GM12878 (cell line): Measurements from ENCODE around the gene IDH3A. TPM values are rescaled to one million over a fixed set of nuclear protein-coding genes. Genes with fewer than 3 reads are reported as not detected.

Experiments
- E4F1 ChIP-seq: fragments of 450-650 bp; IDR thresholded peaks from 2 replicates; pipeline ENCODE4 v1.6.1; 2018; ENCODE audit warnings: borderline replicate concordance, mild to moderate bottlenecking; ENCODE audit not compliant: partially characterized antibody
- MXI1 ChIP-seq: fragments of 150-350 bp; IDR thresholded peaks from 2 replicates; pipeline ENCODE4 v1.6.1; 2011; ENCODE audit warnings: low read depth, mild to moderate bottlenecking, inconsistent platforms, low read length, improper control_type of control experiment
- RB1 ChIP-seq: fragments of 450-650 bp; formaldehyde crosslinking; IDR thresholded peaks from 2 replicates; pipeline ENCODE4 v1.6.1; 2017; ENCODE audit warnings: mild to moderate bottlenecking, borderline replicate concordance
- TCF7 ChIP-seq: IDR thresholded peaks from 2 replicates; pipeline ENCODE4 v1.6.1; 2014; ENCODE audit warnings: antibody characterized with exemption, borderline replicate concordance
- polyA plus RNA-seq, 11 experiments: library from polyadenylated mRNA; depleted of rRNA in 4 of 11; unstranded in 6 of 11; stranded (reverse) in 5 of 11; fragments of >200 nt; fragmentation: Nextera tagmentation in 4 of 11; fragmentation: Illumina TruSeq in 1 of 11; extraction: Ambion mirVana in 4 of 11; extraction: Trizol in 1 of 11; gene quantifications; 1 replicate in 1 of 11; 2 replicates in 10 of 11; pipeline versions ENCODE4 v1.2.1 to v1.2.3, GENCODE V29; 2011 to 2016; ENCODE audit warnings: inconsistent platforms in 2 of 11, missing spikeins in 2 of 11, low read depth in 1 of 11
- total RNA-seq, 4 experiments: library from RNA; depleted of rRNA in 3 of 4; stranded (reverse); fragments of >200 nt in 3 of 4; fragmentation: Illumina TruSeq in 1 of 4; extraction: Trizol in 1 of 4; gene quantifications; 2 replicates each; pipeline versions ENCODE4 v1.2.1 to v1.2.3, GENCODE V29; 2013 to 2021
- TF ChIP-seq, protein P1 (sequence below): fragments of 450-650 bp; conservative IDR thresholded peaks from 2 replicates; pipeline ENCODE4 v1.6.1; 2017; ENCODE audit warnings: mild to moderate bottlenecking, moderate library complexity
- TF ChIP-seq, protein P2 (sequence below): fragments of 450-650 bp; IDR thresholded peaks from 2 replicates; pipeline ENCODE4 v1.6.1; 2016; ENCODE audit warnings: mild to moderate bottlenecking, moderate library complexity, borderline replicate concordance

IDH3A gene
- total and polyA plus RNA-seq, 10 of the 15 experiments (the other 5 are each of a cell fraction or from before 2014, with no cell fraction given): 83.9 to 254 (median 195) TPM

- TF ChIP-seq E4F1 (no peak), RB1 (no peak), TCF7 (no peak), MXI1 (no peak)
- TF ChIP-seq, protein P1, sequence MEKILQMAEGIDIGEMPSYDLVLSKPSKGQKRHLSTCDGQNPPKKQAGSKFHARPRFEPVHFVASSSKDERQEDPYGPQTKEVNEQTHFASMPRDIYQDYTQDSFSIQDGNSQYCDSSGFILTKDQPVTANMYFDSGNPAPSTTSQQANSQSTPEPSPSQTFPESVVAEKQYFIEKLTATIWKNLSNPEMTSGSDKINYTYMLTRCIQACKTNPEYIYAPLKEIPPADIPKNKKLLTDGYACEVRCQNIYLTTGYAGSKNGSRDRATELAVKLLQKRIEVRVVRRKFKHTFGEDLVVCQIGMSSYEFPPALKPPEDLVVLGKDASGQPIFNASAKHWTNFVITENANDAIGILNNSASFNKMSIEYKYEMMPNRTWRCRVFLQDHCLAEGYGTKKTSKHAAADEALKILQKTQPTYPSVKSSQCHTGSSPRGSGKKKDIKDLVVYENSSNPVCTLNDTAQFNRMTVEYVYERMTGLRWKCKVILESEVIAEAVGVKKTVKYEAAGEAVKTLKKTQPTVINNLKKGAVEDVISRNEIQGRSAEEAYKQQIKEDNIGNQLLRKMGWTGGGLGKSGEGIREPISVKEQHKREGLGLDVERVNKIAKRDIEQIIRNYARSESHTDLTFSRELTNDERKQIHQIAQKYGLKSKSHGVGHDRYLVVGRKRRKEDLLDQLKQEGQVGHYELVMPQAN: no peak
- TF ChIP-seq, protein P2, sequence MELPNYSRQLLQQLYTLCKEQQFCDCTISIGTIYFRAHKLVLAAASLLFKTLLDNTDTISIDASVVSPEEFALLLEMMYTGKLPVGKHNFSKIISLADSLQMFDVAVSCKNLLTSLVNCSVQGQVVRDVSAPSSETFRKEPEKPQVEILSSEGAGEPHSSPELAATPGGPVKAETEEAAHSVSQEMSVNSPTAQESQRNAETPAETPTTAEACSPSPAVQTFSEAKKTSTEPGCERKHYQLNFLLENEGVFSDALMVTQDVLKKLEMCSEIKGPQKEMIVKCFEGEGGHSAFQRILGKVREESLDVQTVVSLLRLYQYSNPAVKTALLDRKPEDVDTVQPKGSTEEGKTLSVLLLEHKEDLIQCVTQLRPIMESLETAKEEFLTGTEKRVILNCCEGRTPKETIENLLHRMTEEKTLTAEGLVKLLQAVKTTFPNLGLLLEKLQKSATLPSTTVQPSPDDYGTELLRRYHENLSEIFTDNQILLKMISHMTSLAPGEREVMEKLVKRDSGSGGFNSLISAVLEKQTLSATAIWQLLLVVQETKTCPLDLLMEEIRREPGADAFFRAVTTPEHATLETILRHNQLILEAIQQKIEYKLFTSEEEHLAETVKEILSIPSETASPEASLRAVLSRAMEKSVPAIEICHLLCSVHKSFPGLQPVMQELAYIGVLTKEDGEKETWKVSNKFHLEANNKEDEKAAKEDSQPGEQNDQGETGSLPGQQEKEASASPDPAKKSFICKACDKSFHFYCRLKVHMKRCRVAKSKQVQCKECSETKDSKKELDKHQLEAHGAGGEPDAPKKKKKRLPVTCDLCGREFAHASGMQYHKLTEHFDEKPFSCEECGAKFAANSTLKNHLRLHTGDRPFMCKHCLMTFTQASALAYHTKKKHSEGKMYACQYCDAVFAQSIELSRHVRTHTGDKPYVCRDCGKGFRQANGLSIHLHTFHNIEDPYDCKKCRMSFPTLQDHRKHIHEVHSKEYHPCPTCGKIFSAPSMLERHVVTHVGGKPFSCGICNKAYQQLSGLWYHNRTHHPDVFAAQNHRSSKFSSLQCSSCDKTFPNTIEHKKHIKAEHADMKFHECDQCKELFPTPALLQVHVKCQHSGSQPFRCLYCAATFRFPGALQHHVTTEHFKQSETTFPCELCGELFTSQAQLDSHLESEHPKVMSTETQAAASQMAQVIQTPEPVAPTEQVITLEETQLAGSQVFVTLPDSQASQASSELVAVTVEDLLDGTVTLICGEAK: no peak
- TF ChIP-seq, all 136 proteins: peak for 0
These were observed 56.2 kb downstream of the IDH3A start (continued) for GRCh38 chr15:78205337-78205736.
